Measurements from ENCODE around the gene GABRB1.

GABRB1 gene

GRCh38 chr4:47224361-47224760 lies 193.0 kb downstream of the GABRB1 start:
- H3K27ac ChIP-seq (ENCODE audit: low read length, poor library complexity, severe bottlenecking), result no peak overlapping the region

DNA sequence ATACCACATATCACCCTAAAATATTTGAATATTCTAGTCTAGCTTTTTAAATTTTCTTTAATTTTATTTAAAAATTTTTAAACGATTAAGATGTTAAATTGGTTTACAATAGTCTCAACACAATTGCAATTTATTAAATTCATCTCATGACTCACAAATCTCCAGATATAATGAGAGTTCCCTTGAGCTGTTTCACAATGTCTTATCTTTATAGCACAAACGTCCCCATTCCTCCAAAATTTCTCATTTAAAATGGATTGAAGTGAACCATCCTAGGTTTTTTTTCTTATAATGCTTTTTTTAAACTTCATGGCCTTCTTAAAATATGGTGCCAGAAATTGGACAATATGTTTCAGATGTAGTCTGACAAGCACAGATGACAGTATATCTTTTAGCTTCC lies 204.4 kb downstream of the GABRB1 start:
- no peak overlapping the region for H4K91ac ChIP-seq (ENCODE audit: low read length)
- H2BK5ac ChIP-seq (ENCODE audit: low read depth, low read length, poor library complexity, severe bottlenecking), result no peak overlapping the region
- no peak overlapping the region for H3K18ac ChIP-seq (ENCODE audit: low read depth in 1 of 2, low read length in 2 of 2)
- no peaks in the 10 kb centered on the region for H3K9me3 ChIP-seq (ENCODE audit: control insufficient read depth, low read length)
- no peak overlapping the region for H3K4ac ChIP-seq (ENCODE audit: low read depth in 1 of 2, low read length in 2 of 2)
- H3K4me1 ChIP-seq (ENCODE audit: control insufficient read depth, insufficient read depth, low read depth, low read length), result no peaks in the 10 kb centered on the region
- H2AFZ ChIP-seq (ENCODE audit: low read depth, low read length), result no peak overlapping the region
- no peak for DNase-seq
- no peak overlapping the region for H2BK120ac ChIP-seq (ENCODE audit: low read depth, low read length)
- H3K23ac ChIP-seq (ENCODE audit: low read length in 2 of 2), result no peak overlapping the region
- WGBS, result no CpG with 5 or more reads among the region's 2 CpGs
- H2BK15ac ChIP-seq (ENCODE audit: low read depth, poor library complexity, severe bottlenecking), result no peak overlapping the region
- no peak overlapping the region for H4K8ac ChIP-seq (ENCODE audit: low read length)
- H3K36me3 ChIP-seq (ENCODE audit: control insufficient read depth in 1 of 2, insufficient read depth in 2 of 2, low read depth in 1 of 2, low read length in 2 of 2), result no peaks in the 10 kb centered on the region
- H3K27me3 ChIP-seq (ENCODE audit: control insufficient read depth in 1 of 2, insufficient read depth in 1 of 2, low read length in 2 of 2), result no peaks in the 10 kb centered on the region
- no peak overlapping the region for H3K4me2 ChIP-seq (ENCODE audit: low read length, poor library complexity, severe bottlenecking)
- no peak overlapping the region for H3K14ac ChIP-seq (ENCODE audit: low read length in 2 of 2)
- H3K27ac ChIP-seq (ENCODE audit: low read length, poor library complexity, severe bottlenecking), result no peak overlapping the region
- H3K4me3 ChIP-seq (ENCODE audit: insufficient read depth in 1 of 2, low read depth in 1 of 2, low read length in 2 of 2), result no peak overlapping the region
- H2BK12ac ChIP-seq (ENCODE audit: low read length in 2 of 2), result no peak overlapping the region
- H3K79me1 ChIP-seq (replicated peaks; ENCODE audit: low read length, poor library complexity, severe bottlenecking), result no peaks in the 10 kb centered on the region
- H2AK5ac ChIP-seq (ENCODE audit: low read length, severe bottlenecking), result no peak overlapping the region
- H3K9ac ChIP-seq (ENCODE audit: low read length), result no peak overlapping the region

More at GRCh38 chr4:47224361-47224760, 193.0 kb downstream of the GABRB1 start:
- Histone ChIP-seq H3K4me1 (ENCODE audit: control insufficient read depth, insufficient read depth, low read depth, low read length) (no peaks in the 10 kb centered on the region), H3K4me3 (ENCODE audit: insufficient read depth in 1 of 2, low read depth in 1 of 2, low read length in 2 of 2) (no peak overlapping the region), H2BK12ac (ENCODE audit: low read length in 2 of 2) (no peak overlapping the region), H2AK5ac (ENCODE audit: low read length, severe bottlenecking) (no peak overlapping the region), H2AFZ (ENCODE audit: low read depth, low read length) (no peak overlapping the region), H3K36me3 (ENCODE audit: control insufficient read depth in 1 of 2, insufficient read depth in 2 of 2, low read depth in 1 of 2, low read length in 2 of 2) (no peaks in the 10 kb centered on the region), H3K14ac (ENCODE audit: low read length in 2 of 2) (no peak overlapping the region), H4K91ac (ENCODE audit: low read length) (no peak overlapping the region), H3K4me2 (ENCODE audit: low read length, poor library complexity, severe bottlenecking) (no peak overlapping the region), H3K23ac (ENCODE audit: low read length in 2 of 2) (no peak overlapping the region), H2BK120ac (ENCODE audit: low read depth, low read length) (no peak overlapping the region), H3K4ac (ENCODE audit: low read depth in 1 of 2, low read length in 2 of 2) (no peak overlapping the region), H3K27me3 (ENCODE audit: control insufficient read depth in 1 of 2, insufficient read depth in 1 of 2, low read length in 2 of 2) (no peaks in the 10 kb centered on the region), H2BK15ac (ENCODE audit: low read depth, poor library complexity, severe bottlenecking) (no peak overlapping the region), H2BK5ac (ENCODE audit: low read depth, low read length, poor library complexity, severe bottlenecking) (no peak overlapping the region), H3K9me3 (ENCODE audit: control insufficient read depth, low read length) (peaks cover 4% of the 10 kb centered on the region), H4K8ac (ENCODE audit: low read length) (no peak overlapping the region), H3K79me1 (replicated peaks; ENCODE audit: low read length, poor library complexity, severe bottlenecking) (no peaks in the 10 kb centered on the region), H3K18ac (ENCODE audit: low read depth in 1 of 2, low read length in 2 of 2) (no peak overlapping the region), H3K9ac (ENCODE audit: low read length) (no peak overlapping the region)
- no peak for DNase-seq

DNA sequence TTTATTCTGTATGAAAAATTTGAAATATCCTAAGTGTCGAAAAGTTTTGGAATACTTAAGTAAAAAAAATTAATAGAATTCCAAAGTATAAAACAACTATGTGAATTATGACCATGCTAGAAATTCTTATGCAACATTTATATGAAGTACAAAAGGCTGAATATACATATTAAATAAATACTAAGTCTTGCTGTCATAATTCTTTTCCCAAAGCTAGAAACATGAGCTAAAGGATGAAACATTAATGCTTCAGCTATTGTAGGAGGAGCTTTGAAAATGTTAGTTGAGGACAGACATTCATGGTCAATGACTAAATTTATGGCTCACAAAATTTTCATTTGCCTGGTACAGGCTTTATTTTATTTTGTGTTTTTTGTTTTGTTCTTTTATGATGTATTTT lies 207.3 kb downstream of the GABRB1 start:
- Histone ChIP-seq H2AFZ (ENCODE audit: low read depth, low read length) (no peak overlapping the region), H2BK5ac (ENCODE audit: low read depth, low read length, poor library complexity, severe bottlenecking) (no peak overlapping the region), H2BK120ac (ENCODE audit: low read depth, low read length) (no peak overlapping the region), H3K4me3 (ENCODE audit: insufficient read depth in 1 of 2, low read depth in 1 of 2, low read length in 2 of 2) (no peak overlapping the region), H3K23ac (ENCODE audit: low read length in 2 of 2) (no peak overlapping the region), H3K36me3 (ENCODE audit: control insufficient read depth in 1 of 2, insufficient read depth in 2 of 2, low read depth in 1 of 2, low read length in 2 of 2) (no peaks in the 10 kb centered on the region), H3K18ac (ENCODE audit: low read depth in 1 of 2, low read length in 2 of 2) (no peak overlapping the region), H3K79me1 (replicated peaks; ENCODE audit: low read length, poor library complexity, severe bottlenecking) (no peaks in the 10 kb centered on the region), H4K91ac (ENCODE audit: low read length) (no peak overlapping the region), H2BK12ac (ENCODE audit: low read length in 2 of 2) (no peak overlapping the region), H3K14ac (ENCODE audit: low read length in 2 of 2) (no peak overlapping the region), H3K9ac (ENCODE audit: low read length) (no peak overlapping the region), H3K4me2 (ENCODE audit: low read length, poor library complexity, severe bottlenecking) (no peak overlapping the region), H3K4me1 (ENCODE audit: control insufficient read depth, insufficient read depth, low read depth, low read length) (no peaks in the 10 kb centered on the region), H3K27me3 (ENCODE audit: control insufficient read depth in 1 of 2, insufficient read depth in 1 of 2, low read length in 2 of 2) (no peaks in the 10 kb centered on the region), H3K9me3 (ENCODE audit: control insufficient read depth, low read length) (no peaks in the 10 kb centered on the region), H4K8ac (ENCODE audit: low read length) (no peak overlapping the region), H2BK15ac (ENCODE audit: low read depth, poor library complexity, severe bottlenecking) (no peak overlapping the region), H3K4ac (ENCODE audit: low read depth in 1 of 2, low read length in 2 of 2) (no peak overlapping the region), H2AK5ac (ENCODE audit: low read length, severe bottlenecking) (no peak overlapping the region), H3K27ac (ENCODE audit: low read length, poor library complexity, severe bottlenecking) (no peak overlapping the region)
- no CpG with 5 or more reads among the region's 1 CpG for WGBS
- DNase-seq, result no peak

- no peak overlapping the region for H2BK15ac ChIP-seq (ENCODE audit: low read depth, poor library complexity, severe bottlenecking)
- H4K8ac ChIP-seq (ENCODE audit: low read length), result no peak overlapping the region
- no peak overlapping the region for H3K27ac ChIP-seq (ENCODE audit: low read length, poor library complexity, severe bottlenecking)
- H3K79me1 ChIP-seq (replicated peaks; ENCODE audit: low read length, poor library complexity, severe bottlenecking), result no peaks in the 10 kb centered on the region
- no peak overlapping the region for H3K4me2 ChIP-seq (ENCODE audit: low read length, poor library complexity, severe bottlenecking)
- no peak overlapping the region for H2AFZ ChIP-seq (ENCODE audit: low read depth, low read length)
- H3K18ac ChIP-seq (ENCODE audit: low read depth in 1 of 2, low read length in 2 of 2), result no peak overlapping the region
- H3K9me3 ChIP-seq (ENCODE audit: control insufficient read depth, low read length), result no peaks in the 10 kb centered on the region
- no peak overlapping the region for H2BK5ac ChIP-seq (ENCODE audit: low read depth, low read length, poor library complexity, severe bottlenecking)
- no peak for DNase-seq
- no peak overlapping the region for H2BK120ac ChIP-seq (ENCODE audit: low read depth, low read length)
- H3K4ac ChIP-seq (ENCODE audit: low read depth in 1 of 2, low read length in 2 of 2), result no peak overlapping the region
- H3K36me3 ChIP-seq (ENCODE audit: control insufficient read depth in 1 of 2, insufficient read depth in 2 of 2, low read depth in 1 of 2, low read length in 2 of 2), result no peaks in the 10 kb centered on the region
- H2BK12ac ChIP-seq (ENCODE audit: low read length in 2 of 2), result peak overlapping the region in 1 of 2 experiments; percentile 76
- no peaks in the 10 kb centered on the region for H3K4me1 ChIP-seq (ENCODE audit: control insufficient read depth, insufficient read depth, low read depth, low read length)
- no peak overlapping the region for H3K23ac ChIP-seq (ENCODE audit: low read length in 2 of 2)
- H2AK5ac ChIP-seq (ENCODE audit: low read length, severe bottlenecking), result no peak overlapping the region
- H3K4me3 ChIP-seq (ENCODE audit: insufficient read depth in 1 of 2, low read depth in 1 of 2, low read length in 2 of 2), result no peak overlapping the region
- no peaks in the 10 kb centered on the region for H3K27me3 ChIP-seq (ENCODE audit: control insufficient read depth in 1 of 2, insufficient read depth in 1 of 2, low read length in 2 of 2)
- H3K9ac ChIP-seq (ENCODE audit: low read length), result no peak overlapping the region
- H4K91ac ChIP-seq (ENCODE audit: low read length), result no peak overlapping the region
- 80% methylated on average over 4 of the region's 4 CpGs for WGBS
- no peak overlapping the region for H3K14ac ChIP-seq (ENCODE audit: low read length in 2 of 2)
Observed at GRCh38 chr4:47239649-47240048, 208.3 kb downstream of the GABRB1 start.
